Body of pancreas (tissue), 4 donors: ENCODE measurements around the gene PDK2.

Experiments
- CTCF ChIP-seq, 7 experiments: fragments of 450-650 bp in 4 of 7; fragments of 200-600 bp in 3 of 7; sonication (generic) in 3 of 7; IDR thresholded peaks; one replicate each; pipeline ENCODE4 v1.5.1; 2016 to 2019; ENCODE audit warnings: antibody characterized with exemption in 7 of 7
- POLR2A ChIP-seq, 3 donors: fragments of 450-650 bp; IDR thresholded peaks; one replicate each; pipeline ENCODE4 v1.6.1; 2016; ENCODE audit warnings: antibody characterized with exemption in 3 of 3, mild to moderate bottlenecking in 2 of 3

DNA sequence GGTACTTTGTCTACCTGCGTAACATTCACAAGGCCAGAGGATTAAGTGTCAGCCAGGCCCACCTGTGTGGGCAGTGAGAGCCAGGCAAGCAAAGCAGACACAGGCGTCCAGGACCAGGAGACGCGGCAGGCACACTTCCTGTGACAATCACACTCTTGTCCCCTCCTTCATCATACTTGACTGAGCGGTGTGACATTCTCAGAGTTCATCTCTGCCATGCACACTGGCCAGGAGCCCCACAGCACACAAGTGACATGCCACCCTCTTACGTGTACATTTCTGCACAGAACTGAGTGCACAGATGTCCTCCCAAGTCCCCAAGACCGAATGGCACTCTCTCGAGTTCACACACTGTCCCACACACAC, 46.6 kb downstream of the PDK2 start:
- TF ChIP-seq CTCF (IDR thresholded peaks at IDR 0.05) (no peak), POLR2A (IDR thresholded peaks at IDR 0.05) (no peak)
